Lower leg skin (tissue), 4 donors: ENCODE results near the gene PPFIA1. TPM values are rescaled to one million over a fixed set of nuclear protein-coding genes. Genes with fewer than 3 reads are reported as not detected.

Source experiments
- DNase-seq, 2 donors: peaks; one replicate each; pipeline ENCODE4 v3.0.0-alpha.2; 2019; ENCODE audit warnings: low spot score in 2 of 2
- H3K4me3 ChIP-seq: fragments of 200-600 bp; sonication (generic); 2 replicates; pipeline ENCODE4 v1.5.1; 2017; ENCODE audit warnings: mild to moderate bottlenecking, low read depth; ENCODE audit not compliant: poor library complexity, severe bottlenecking
- CTCF ChIP-seq, 3 donors: fragments of 450-650 bp; IDR thresholded peaks; one replicate each; pipeline ENCODE4 v1.5.1; 2016; ENCODE audit warnings: antibody characterized with exemption in 3 of 3, mild to moderate bottlenecking in 3 of 3, moderate library complexity in 2 of 3
- POLR2A ChIP-seq, 2 donors: fragments of 450-650 bp; IDR thresholded peaks; one replicate each; pipeline ENCODE4 v1.6.1; 2016 to 2017; ENCODE audit warnings: antibody characterized with exemption in 2 of 2, mild to moderate bottlenecking in 1 of 2, moderate library complexity in 1 of 2
- WGBS, 2 donors: methylation state at CpG; one replicate each; pipeline ENCODE4 v1.1.5; 2018; 5-methylcytosine and 5-hydroxymethylcytosine counted together
- intact Hi-C: fragments of 100-400 bp; cut with DNase I; formaldehyde crosslinking; loops from one replicate; pipeline ENCODE4 v1.15.0; 2023; ENCODE audit warnings: low total_unique reads
- total RNA-seq, 4 donors: library from RNA; depleted of rRNA; stranded (reverse); fragments of >200 nt; gene quantifications; one replicate each; pipeline ENCODE4 v1.1.0, GENCODE V29; 2016

PPFIA1 gene
- total RNA-seq, 4 donors from 2014 or later, result 31.9 to 61.7 (median 48.5) TPM

GRCh38 chr11:70400643-70401042, 130.2 kb downstream of the PPFIA1 start:
- TF ChIP-seq POLR2A (IDR thresholded peaks at IDR 0.05), result no peak
- no peak for TF ChIP-seq CTCF (IDR thresholded peaks at IDR 0.05)
- WGBS, 2 donors, result 76 to 84% methylated on average over 8 of the region's 8 CpGs
- no peak overlapping the region for H3K4me3 ChIP-seq
- DNase-seq, result no peak
- intact Hi-C loops, result no loop called here

DNA sequence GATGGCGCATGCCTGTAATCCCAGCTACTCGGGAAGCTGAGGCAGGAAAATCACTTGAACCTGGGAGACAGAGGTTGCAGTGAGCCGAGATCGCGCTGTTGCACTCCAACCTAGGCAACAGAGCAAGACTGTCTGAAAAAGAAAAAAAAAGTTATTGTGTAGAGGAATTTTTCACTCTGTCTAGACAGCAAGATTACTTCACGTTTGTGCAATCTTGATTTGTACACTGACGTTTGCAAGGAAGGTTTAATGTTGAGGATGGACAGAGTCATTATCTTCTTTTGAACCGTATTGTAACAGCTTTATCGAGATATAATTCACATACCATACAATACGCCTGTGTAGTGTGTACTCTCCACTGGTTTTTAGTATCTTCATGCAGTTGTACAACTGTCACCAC, 131.5 kb downstream of the PPFIA1 start:
- H3K4me3 ChIP-seq, result no peak overlapping the region
- TF ChIP-seq CTCF (IDR thresholded peaks at IDR 0.05) (no peak), POLR2A (IDR thresholded peaks at IDR 0.05) (no peak)
- WGBS, 2 donors, result 85 to 90% methylated on average over 10 of the region's 10 CpGs
- intact Hi-C loops, result no loop called here
- no peak for DNase-seq

DNA sequence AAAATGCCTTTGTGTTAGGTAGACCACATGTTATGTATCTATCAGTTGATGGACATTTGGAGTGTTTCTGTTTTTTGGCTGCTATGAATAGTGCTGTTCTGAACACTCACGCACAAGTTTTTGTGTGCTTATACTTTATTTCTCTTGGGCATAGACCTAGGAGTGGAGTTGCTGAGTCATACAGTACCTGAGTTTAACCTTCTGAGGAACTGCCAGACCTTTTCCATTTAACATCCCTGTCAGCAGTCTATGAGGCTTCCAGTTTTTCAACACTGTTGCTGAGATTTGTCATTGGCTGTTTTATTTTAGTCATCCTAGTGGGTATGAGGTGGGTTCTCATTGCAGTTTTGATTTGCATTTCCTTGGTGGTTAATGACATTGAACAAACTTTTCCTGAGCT, 132.2 kb downstream of the PPFIA1 start:
- no peak for DNase-seq
- H3K4me3 ChIP-seq, result no peak overlapping the region
- intact Hi-C loops, result no loop called here
- 0 to 44% methylated on average over 1 of the region's 1 CpG for WGBS, 2 donors
- no peak for TF ChIP-seq POLR2A (IDR thresholded peaks at IDR 0.05)
- no peak for TF ChIP-seq CTCF (IDR thresholded peaks at IDR 0.05)

- TF ChIP-seq POLR2A (IDR thresholded peaks at IDR 0.05) (no peak), CTCF (IDR thresholded peaks at IDR 0.05) (no peak)
- intact Hi-C loops, result no loop called here
- DNase-seq, result no peak
- no peak overlapping the region for H3K4me3 ChIP-seq
- WGBS, 2 donors, result 87 to 88% methylated on average over 11 of the region's 11 CpGs
Measured at GRCh38 chr11:70404244-70404643, 133.8 kb downstream of the PPFIA1 start.

DNA sequence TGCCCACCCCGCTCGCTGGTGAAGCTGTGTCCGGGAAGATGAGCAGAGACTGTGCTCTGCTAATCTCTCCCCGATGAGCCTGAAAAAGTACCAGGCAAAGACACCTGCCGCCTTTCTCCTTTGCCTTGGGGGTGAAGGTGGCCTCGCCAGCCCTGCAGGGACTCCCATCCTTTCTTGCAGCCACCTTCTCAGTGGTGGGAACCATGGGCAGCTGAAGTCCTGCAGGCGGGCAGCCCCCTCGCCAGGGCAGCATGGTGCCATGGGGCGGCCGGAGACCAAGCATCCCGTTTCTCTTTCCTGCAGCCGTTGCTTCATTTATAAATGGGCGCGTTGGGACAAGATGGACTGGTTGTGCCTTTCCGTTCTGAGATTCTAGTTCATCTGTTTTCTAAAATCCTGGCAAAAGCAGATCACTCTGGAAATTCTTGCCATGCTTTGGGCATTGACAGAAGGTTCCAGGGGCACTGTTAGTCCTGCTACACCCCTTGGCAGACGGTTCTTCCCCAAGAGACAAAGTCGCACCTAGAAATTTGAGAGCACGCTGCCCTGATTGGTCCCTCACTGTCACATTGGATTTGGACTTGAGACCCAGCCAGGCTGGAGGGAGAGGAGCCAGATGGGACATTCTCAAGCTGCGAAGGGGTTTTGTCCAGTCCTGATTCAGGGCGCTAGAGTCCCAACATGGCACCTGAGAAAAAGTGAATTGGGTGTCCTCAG, 135.3 kb downstream of the PPFIA1 start:
- no peak for DNase-seq
- no peak for TF ChIP-seq POLR2A (IDR thresholded peaks at IDR 0.05)
- TF ChIP-seq CTCF (IDR thresholded peaks at IDR 0.05), result no peak
- WGBS, 2 donors, result 87 to 89% methylated on average over 20 of the region's 20 CpGs
- intact Hi-C loops, result no loop called here
- H3K4me3 ChIP-seq, result no peak overlapping the region

DNA sequence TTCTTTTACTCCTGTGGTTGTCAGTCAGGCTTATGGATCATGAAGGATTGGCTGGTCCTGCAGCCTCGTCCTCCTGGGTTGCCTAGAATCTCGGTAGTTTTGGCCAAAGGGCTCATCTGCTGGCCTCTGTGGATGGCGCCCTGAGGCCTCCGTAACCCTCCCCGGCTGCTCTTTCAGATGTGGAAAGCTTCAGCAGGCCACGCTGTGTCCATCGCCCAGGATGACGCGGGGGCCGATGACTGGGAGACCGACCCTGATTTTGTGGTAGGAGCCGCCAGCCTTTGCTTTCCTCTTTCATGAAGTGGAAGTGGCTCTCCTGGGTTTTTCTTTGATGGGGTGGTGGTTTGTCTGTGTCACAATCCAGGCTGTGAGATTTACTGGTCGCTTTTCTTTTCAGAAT, 136.6 kb downstream of the PPFIA1 start:
- intact Hi-C loops, result no loop called here
- WGBS, 2 donors, result 81 to 95% methylated on average over 13 of the region's 13 CpGs
- no peak for DNase-seq
- TF ChIP-seq CTCF (IDR thresholded peaks at IDR 0.05) (no peak), POLR2A (IDR thresholded peaks at IDR 0.05) (no peak)
- H3K4me3 ChIP-seq, result no peak overlapping the region
